ENCODE results near the gene IGFBP3.

IGFBP3 gene

DNA sequence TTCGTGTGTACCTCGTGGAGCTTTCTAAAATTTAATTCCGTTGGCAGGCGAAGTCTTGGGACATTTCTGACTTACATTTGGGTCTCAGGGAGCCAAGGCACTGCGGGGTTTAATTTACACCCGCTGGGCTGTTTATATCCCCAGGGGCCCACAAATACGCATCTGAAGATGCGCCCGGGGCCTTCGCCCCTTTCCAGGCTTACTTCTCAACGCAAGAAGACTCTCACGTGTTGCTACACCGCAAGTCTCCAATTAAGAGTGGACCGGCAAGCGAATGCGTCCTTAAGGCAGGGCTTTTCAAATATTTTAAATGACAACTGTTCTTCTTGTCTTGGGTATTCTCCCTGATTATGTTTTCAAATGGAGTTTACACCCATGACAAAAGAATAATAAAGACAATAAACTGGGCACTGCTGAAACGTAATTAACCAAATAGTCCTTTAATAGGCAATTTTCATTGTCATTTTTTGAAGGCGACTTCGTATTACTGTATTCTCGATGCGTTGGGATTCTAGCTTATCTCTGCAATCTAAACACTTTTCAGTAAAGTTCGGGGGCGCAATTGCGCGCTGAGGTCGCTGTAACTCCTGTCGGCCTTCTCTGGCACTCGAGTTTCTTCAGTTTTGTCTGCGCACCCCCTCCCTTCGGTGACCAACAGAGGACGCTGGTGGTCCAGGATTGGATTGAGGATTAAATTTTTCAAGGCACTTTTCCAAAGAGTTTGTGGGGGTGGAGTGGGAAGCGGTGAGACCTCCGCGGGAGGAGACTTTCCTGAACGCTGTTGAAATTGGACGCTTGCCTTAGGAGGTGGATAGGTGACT lies 837 bp upstream of the IGFBP3 start:
- DNase-seq = no peak

DNA sequence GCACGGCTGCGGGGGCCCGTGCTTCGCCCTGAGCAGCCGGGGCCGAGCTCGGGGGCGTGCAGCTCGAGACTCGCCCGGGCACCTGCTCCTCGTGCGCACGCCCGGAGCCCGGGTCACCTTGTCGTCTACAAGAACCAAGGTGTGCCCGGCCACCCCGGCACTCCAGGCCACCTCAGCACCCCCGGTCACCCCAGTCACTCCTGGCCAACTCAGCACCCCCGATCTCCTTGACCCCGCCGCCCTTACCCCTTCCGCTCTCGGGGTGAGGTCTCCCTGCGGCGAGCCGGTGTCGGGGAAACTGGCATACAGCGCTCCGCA lies 268 bp upstream of the IGFBP3 start:
- DNase-seq = no peak

DNA sequence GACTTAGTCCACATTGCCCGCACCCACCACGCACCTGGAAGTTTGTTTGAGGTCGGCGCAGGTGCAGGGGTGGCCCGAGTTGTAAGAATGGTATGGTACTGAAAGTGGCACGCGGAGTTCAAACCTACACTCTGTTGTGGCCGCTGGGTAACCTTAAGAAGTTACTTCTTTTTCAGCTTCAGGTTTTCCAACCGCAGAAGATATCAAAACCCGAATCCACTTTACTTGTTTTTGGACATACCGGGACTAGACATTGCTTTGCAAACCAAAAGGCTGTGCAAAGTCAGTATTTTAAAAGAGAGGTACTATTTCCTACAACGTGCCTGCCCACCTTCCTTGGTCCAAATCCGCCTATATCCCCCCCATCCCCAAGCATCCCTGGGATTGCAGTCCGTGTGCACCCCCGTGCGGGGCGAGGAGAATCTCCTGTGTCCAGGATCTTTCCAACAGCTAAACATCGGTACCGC lies 1.0 kb downstream of the IGFBP3 start:
- DNase-seq = no peak

DNA sequence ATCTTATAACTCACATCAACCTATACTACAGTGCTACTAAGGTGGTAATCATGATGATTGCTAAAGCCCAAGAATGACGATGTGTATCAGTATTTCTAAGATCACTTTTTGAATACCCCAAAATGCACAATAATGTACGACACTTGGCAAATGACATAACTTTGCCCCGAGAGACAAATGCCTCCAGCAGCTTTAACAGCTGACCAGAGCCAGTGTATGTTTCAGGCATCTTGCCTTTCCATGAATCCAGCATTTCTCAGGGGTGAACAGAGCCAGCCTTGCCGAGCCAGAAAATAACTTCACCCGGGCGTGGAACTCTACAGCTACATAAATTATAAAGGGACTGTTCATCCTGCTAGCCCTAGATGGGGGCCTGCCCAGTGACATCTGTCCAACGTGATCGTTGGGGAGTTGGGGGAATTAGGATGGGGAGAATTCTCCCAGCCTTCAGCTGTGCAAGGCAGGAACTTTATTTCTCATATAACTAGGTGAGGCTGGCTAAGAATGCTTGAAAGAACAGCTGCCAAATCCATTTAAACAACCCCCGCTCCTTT lies 1.8 kb downstream of the IGFBP3 start:
- no peak for DNase-seq

DNA sequence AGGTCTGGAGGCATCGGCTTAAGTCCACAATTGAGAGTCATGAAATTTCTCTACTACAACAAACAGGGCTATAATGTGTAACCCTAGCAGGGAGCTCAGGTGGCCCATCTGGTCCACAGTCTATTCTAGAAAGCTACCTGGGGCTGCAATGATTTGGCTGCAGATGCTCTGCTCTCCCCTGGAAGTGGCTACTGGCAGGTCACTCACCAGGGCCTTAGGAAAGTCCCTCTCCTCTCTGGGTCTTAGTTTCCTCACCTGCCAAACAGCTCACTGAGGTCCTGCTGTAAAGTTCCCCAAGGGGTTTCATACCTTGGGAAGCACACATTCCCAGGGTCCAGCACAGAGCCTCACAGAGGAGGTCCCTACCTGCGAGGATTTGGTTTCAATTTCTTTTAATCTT lies 2.5 kb downstream of the IGFBP3 start:
- DNase-seq = no peak

DNA sequence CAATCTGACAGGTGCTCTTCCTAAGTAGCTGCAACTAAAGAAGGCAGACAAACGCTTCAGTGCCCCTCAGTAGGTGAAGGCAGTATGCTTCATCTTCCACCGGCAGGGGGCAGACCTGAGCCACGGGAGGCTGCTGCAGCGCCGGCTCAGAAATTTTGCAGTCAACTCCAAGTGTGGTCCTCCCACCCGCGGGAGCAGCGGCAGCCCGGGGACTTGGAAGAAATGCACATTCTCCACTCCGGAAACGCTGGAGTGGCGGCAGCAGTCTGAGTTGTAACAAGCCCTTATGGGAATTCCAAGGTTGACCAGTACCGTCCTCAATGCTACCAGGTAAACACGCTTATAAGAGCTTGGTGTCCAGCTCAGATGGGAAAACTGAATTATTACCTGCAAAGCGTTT lies 3.4 kb downstream of the IGFBP3 start:
- peak; percentile 39 for DNase-seq

DNA sequence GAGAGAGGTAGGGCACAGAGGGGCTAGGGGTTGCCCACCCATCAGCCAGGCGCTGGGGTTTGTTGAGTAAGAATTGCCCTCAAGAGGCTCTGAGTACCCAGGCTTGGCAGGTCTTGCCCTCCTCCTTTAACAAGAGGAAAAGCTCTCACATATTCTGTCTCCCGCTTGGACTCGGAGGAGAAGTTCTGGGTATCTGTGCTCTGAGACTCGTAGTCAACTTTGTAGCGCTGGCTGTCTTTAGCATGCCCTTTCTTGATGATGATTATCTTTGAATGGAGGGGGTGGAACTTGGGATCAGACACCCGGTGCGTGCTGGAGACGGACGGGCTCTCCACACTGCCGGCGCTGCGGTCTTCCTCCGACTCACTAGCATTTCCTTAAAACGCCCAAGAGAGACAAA lies 4.0 kb downstream of the IGFBP3 start:
- DNase-seq = no peak

DNA sequence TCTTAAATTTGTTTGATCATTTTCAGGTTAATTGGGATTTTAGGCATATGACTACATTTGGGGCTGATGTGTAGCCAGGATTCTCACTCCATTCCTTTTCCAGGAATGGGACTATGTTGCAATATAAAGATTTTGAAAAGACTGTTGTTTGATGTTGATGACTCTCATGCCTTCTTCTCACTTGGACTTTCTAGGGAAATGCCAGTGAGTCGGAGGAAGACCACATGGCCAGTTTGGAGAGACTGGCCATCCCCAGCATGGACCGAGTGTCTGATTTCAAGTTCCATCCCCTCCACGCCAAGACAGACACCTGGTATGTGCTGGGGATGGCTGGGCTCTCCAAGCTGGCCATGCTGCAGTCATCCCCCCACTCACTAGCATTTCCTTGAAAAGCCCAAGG lies 5.5 kb downstream of the IGFBP3 start:
- DNase-seq = no peak

DNA sequence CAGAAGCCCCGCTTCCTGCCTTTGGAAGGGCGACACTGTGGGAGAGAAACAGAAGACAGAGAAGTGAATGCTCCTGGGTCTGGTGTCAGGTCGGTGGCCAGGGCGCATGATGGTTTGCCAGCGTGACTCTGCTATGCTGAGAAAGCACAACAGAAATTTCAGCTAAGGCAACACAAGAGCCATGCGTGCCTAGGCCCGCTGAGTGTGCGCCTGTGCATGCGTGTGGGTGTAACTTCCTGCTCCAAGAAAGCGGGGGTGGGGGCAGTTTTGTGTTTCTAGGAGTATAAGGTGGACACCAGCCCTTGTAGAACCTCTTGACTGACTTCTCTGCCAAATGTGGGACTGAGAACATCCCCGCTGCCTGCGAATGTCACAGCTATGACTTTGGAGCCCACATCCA lies 6.2 kb downstream of the IGFBP3 start:
- no peak for DNase-seq

DNA sequence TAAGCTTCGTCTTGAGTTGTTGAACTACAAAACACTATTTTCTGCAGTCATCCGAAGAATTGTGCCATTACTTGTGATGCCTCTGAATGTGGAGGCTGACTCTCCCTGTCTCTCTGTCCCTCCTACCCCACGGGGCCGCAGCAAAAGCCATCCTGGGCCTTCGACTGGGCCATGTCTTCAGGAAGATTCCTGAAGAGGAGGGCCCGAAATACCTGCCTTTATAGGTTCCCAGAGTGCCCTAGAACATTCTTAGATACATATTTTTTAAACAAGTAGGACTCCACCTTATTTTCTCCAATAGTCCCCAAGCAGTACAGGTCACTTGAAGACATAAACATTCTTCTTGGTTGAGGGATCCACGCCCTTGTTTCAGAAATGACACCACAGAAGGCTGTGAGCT lies 8.1 kb downstream of the IGFBP3 start:
- DNase-seq = no peak

DNA sequence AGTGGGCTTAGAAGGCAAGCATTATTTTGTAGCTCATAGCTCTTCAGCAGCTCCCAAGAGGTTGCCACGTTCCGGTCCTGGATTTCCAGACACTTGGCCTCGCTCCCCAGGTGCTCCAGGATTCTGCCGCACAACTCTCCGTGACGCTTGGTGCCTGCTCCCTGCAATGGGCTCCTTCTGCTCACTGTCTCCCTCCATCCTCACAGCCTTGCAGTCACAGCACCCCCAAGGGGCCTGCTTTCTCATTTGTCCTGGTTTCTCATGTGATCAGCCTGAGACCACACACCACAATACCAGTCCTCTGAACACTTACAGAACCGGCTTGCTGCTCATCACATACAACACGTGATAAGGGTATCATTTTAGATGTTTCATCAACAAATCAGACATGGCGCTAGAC lies 9.8 kb downstream of the IGFBP3 start:
- DNase-seq = no peak

DNA sequence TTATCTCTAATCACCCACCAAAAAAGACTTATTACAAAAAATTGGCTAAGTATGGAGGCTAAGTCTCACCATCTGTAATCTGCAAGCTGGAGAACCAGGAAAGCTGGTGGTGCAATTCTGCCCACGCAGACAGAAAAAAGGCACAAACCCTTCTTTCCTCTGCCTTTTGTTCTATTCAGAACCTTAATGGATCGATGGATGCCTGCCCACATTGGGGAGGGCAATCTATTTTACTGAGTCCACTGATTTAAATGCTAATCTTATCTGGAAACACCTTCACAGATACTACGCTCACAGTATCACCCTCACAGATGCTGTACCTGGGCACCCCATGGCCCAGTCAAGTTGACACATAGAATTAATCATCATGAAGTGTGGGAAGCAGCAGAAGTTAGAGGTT lies 10.2 kb downstream of the IGFBP3 start:
- no peak for DNase-seq

DNA sequence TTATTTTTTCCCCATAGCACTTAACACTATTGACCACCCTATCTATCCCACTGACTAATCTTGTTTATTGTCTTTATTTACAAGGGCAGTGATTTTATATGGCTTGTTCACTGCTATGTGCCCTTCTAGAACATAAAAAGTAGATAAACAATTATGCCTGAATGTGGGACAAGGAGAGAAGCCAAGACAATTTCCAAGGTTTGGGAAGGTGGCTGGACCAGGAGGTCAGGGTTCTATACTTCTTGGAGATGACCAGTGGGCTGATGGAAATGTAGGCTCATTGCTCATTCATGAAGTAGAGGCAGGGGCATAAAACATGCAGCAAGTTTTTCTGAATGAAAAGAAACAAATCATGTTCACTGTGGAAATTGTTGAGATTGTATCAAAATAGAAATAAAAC lies 11.5 kb downstream of the IGFBP3 start:
- DNase-seq = no peak

DNA sequence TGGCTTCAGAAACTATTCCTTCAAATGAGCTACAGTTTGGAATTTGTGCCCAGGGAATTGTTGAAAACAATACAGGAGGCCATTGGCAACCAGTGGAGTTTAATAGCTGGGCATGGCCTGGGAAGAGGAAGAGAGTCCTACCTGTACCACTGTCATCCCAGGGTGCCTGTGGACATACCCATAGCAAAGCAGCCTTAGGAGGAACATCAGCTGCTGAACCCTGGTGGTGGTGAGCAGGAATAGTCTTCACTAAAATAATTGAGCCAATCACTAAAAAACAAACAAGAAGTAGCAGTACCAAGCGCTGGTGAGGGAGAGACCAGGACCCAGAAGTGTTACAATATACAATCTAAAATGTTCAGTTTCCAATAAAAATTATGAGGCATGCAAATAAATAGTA lies 18.3 kb downstream of the IGFBP3 start:
- no peak for DNase-seq

DNA sequence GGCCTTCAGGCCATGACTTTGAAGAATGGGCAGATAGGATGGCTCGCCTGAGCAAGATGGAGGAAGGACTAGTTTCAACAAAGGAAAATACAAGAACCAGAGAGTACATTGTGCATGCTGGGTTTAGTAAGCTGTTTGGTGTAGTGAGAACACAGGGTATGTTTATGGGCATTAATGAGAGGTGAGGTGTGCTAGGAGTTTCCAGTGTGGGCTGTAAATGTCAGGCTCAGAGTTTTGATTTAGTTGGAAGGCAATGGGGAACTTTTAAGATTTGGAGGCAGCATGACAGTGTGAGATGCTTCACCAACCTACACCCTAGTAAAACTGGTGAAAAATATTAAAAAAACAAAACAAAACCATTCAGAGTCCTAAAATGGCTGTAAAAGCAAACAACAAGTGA lies 19.5 kb downstream of the IGFBP3 start:
- DNase-seq = no peak

DNA sequence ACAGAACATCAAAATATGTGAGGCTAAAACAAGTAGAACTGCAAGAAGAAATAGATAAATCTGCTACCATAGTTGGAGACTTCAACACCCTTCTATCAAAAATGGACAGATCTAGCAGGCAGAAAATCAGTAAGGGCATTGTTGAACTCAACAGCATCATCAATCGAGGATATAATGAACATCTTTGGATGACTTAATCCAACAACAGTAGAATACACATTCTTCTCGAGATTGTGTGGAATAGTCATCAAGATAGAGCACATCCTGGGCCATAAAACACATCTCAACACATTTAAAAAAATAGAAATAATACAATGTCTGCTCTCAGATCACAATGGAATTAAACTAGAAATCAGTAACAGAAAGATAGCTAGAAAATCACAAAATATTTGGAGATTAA lies 22.9 kb downstream of the IGFBP3 start:
- DNase-seq = no peak

DNA sequence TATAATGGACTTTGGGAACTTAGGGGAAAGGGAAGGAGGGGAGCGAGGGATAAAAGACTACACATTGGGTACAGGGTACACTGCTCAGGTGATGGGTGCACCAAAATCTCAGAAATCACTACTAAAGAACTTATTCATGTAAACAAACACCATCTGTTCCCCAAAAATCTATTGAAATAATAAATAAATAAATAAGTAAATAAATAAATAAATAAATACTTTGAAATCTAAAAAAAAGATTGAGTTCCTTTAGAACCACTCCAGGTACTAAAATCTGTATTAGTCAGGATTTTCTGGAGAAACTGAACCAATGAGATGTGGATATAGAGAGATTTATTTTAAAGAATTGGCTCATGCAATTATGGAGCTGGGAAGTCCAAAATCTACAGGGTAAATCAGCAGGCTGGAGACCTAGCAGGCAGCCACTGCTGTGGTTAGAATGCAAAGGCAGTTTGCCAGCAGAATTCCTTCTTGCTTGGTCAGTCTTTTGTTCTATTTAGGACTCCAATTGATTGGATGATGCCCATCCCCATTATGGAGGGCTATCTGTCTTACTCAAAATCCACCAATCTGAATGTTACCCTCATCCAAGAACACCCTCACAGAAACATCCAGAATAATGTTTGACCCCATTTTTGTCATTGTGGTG lies 23.9 kb downstream of the IGFBP3 start:
- no peak for DNase-seq

DNA sequence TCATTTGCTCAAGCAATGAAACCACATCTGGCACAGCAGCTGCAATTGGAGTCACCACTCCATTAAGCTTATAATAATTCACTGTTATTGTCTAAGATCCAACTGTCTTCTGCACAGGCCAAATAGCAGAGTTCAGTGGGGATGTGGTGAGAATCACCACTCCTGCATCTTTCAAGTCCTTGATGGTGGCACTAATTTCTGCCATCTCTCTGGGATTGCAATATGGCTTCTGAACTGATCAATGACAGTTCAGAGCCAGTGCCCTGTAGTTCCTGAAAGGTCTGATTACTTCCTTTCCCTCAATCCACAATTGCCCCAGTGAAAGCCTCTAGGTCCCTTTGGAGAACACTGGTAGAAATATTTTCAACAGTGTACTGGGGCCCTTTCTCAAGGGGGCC lies 26.4 kb downstream of the IGFBP3 start:
- DNase-seq = no peak

DNA sequence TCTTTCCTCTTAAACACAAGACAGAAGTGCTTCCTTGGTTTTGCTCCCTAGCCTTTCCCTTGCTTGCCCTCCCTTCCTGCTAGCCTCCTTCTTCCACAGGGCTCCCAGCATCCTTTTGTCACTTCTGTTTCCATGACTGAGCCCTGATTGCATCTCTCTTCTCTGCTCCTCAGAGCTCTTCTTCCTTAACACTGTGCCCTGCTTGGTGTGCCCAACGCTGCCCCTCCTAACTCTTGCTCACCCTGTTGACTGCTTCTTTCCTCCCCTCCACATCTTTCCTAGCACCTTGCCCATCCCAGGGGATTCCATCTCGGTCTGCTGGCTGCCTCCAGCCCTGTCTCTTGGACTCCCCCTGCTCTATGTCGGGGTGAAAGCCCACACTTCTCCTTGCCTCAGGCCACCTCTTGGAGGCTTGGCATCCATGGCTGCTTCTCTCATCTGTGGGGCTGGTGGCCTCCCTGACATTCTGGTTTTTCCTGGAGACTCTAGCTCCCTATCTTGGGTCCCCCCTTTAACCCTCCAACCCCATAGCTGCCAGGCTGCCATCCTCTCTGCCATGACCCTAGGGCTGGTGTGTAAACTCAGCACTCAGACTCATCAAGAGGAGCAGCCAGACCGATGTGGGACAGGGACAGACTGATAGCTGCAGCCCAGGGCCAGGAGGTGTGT lies 26.9 kb downstream of the IGFBP3 start:
- no peak for DNase-seq

DNA sequence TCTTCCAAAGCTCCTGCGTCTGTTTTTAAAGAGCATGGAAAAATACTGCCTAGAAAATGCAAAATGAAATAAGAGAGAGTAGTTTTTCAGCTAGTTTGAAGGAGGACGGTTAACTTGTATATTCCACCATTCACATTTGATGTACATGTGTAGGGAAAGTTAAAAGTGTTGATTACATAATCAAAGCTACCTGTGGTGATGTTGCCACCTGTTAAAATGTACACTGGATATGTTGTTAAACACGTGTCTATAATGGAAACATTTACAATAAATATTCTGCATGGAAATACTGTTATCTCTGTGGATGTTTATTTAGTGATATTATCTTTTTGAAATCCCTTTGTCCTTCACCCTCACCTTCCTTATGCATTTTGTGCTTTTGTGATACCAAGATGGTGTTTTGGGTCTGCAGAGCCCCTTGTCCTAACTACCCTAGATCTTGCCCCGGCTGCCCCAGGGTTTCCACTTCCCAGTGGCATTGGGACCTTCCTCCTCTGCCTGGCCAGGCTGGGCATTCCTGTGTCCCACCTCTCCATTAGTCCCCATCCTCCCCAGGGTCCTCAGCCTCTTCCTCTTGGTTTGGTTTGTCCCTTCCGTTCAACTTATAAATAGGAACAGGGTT lies 27.6 kb downstream of the IGFBP3 start:
- DNase-seq = no peak

DNA sequence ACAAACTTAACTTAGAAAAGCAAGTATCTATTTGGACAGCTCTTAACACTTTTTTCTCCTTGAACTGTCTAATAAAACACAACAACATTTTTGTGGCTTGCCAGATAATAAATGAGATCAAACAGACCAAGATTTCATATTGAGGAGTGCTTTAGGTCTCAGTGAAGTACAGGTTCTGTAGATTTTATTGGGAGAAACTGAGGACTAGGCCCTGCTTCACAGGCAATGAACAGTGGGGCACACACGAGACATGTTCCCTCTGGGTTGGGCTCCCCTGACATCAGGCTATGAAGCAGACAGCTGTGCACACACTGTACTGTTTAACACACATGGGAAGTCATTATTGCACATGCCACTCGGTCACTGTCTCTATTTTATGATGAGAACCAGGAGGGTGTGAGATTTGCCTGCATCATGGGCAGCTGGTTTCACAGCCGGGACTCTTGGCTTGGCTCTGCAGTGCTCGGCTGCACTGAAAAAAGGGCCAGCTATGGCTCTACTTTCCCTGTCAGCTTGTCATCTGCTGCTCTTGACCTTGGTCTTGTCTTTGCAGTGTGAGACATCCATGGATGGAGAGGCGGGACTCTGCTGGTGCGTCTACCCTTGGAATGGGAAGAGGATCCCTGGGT lies 28.6 kb downstream of the IGFBP3 start:
- DNase-seq = no peak

DNA sequence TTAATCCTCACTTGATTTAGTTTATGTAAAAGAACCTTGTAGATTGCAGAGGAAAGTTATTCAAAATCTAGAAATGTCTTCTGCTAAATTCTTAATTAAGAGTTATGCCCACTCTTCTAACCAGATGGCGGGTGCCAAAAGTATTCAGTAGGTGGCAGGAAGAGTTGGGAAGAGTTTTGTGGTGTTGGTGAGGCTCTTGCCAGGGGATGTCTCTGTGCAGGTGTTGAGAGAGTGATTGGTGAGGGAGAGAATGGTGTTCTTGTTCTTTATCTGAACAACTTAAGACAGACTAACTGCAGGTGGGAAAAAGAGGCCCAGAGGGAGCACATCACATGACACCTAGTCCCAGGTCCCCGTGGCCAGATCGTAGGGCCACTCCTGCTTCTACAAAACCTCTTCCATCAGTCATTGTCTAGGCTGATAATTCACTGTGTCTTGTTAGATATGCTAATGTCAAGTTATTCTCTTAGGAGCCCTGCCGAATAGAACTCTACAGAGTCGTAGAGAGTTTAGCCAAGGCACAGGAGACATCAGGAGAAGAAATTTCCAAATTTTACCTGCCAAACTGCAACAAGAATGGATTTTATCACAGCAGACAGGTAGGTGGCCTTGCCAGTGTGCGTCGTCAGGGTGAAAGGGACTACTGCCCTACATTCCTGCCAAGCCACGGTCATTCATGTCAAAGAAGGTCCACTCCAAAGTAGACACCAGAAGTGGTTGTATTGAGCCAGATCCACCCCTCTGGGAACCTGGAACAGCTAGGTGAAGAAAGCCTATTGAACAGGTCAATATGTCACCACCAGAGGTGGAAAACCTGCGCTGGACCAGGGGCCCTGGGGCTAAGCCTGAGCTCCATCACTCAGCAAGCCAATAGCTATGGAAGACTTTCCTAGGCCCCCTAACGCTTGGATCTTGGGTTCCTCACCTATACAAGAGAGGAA lies 29.3 kb downstream of the IGFBP3 start:
- DNase-seq = no peak
